ENCODE results near the gene NEK5.

NEK5 gene

GRCh38 chr13:52011632-52012511 is 117.0 kb downstream of the NEK5 start, which contains the start of gene ALG11:
ALG11 (plus strand) TSS chr13:52012398; CDS start chr13:52012419, 21 bp downstream.
- H3K4me3 ChIP-seq (ENCODE audit: low read depth, low read length), result peak within 1 kb of the TSS; percentile 94
- peak within 1 kb of the TSS; percentile 79 for H3K27ac ChIP-seq (ENCODE audit: extremely low read depth, low read depth, low read length)
- CTCF ChIA-PET, result interaction anchor here (1.3 to 1.7 kb wide), 2 partner anchors 11 to 116 kb away, joined by 8 to 9 read pairs; no protein-coding TSS in a partner anchor
- no peaks in the 10 kb centered on the region for H3K4me1 ChIP-seq (ENCODE audit: control insufficient read depth, insufficient read depth, low read length)
- POLR2A ChIA-PET, result interaction anchor here (0.6 to 1.2 kb wide), 5 partner anchors 10 to 439 kb away, joined by 3 to 6 read pairs (median 4); no protein-coding TSS in a partner anchor
- no peaks in the 10 kb centered on the region for H3K9me3 ChIP-seq (ENCODE audit: control insufficient read depth, insufficient read depth, low read depth, low read length)
- H3K36me3 ChIP-seq (ENCODE audit: control insufficient read depth in 2 of 2, insufficient read depth in 1 of 2, low read length in 2 of 2), result no peaks in the 10 kb centered on the region
- TF ChIP-seq ZNF48 (tag by site-specific recombination; IDR thresholded peaks at IDR 0.05) (no peak), OVOL3 (tag by site-specific recombination; IDR thresholded peaks at IDR 0.05) (no peak), ZNF132 (tag by site-specific recombination; IDR thresholded peaks at IDR 0.05; ENCODE audit: borderline replicate concordance) (no peak), SP7 (tag by site-specific recombination; IDR thresholded peaks at IDR 0.05) (peak; percentile 57; the same call in 1 of the 2 replicates), ZNF521 (tag by site-specific recombination; IDR thresholded peaks at IDR 0.05) (no peak), REPIN1 (tag by site-specific recombination; IDR thresholded peaks at IDR 0.05; ENCODE audit: low read depth) (no peak), ZNF416 (tag by site-specific recombination; IDR thresholded peaks at IDR 0.05) (no peak), ZNF610 (tag by site-specific recombination; IDR thresholded peaks at IDR 0.05; ENCODE audit: borderline replicate concordance) (no peak), ZFP69B (tag by site-specific recombination; IDR thresholded peaks at IDR 0.05) (peak; percentile 67; the same call in 1 of the 2 replicates), ZNF561 (tag by site-specific recombination; IDR thresholded peaks at IDR 0.05; ENCODE audit: borderline replicate concordance) (peak; percentile 74), ZNF292 (tag by site-specific recombination; IDR thresholded peaks at IDR 0.05; ENCODE audit: borderline replicate concordance, low read depth) (no peak), AEBP2 (tag by site-specific recombination; IDR thresholded peaks at IDR 0.05; ENCODE audit: borderline replicate concordance) (no peak), ZNF768 (tag by site-specific recombination; IDR thresholded peaks at IDR 0.05) (no peak), ZSCAN5A (tag by site-specific recombination; IDR thresholded peaks at IDR 0.05) (peak; percentile 77; the same call in 1 of the 2 replicates), ZNF624 (tag by site-specific recombination; IDR thresholded peaks at IDR 0.05) (no peak), SCRT1 (tag by site-specific recombination; IDR thresholded peaks at IDR 0.05; ENCODE audit: borderline replicate concordance) (no peak), ZNF138 (tag by site-specific recombination; IDR thresholded peaks at IDR 0.05; ENCODE audit: borderline replicate concordance) (no peak), ZNF266 (tag by site-specific recombination; IDR thresholded peaks at IDR 0.05; ENCODE audit: low read depth) (no peak), ZNF146 (tag by site-specific recombination; IDR thresholded peaks at IDR 0.05) (no peak), ZNF24 (tag by site-specific recombination; IDR thresholded peaks at IDR 0.05) (peak; percentile 57; the same call in 1 of the 2 replicates), YY1 (tag by site-specific recombination; IDR thresholded peaks at IDR 0.05) (peak; percentile 71), GLIS2 (tag by site-specific recombination; IDR thresholded peaks at IDR 0.05) (peak; percentile 84), ZNF704 (tag by site-specific recombination; IDR thresholded peaks at IDR 0.05) (0 out of 2 replicates have a peak, but pooled peaks have one; percentile 48), HOXC10 (CRISPR knock-in tag; IDR thresholded peaks at IDR 0.05) (no peak), YY2 (tag by site-specific recombination; IDR thresholded peaks at IDR 0.05) (no peak; the same call in 1 of the 2 replicates), KLF17 (tag by site-specific recombination; IDR thresholded peaks at IDR 0.05) (no peak), ZXDB (tag by site-specific recombination; IDR thresholded peaks at IDR 0.05) (0 out of 2 replicates have a peak, but pooled peaks have one; percentile 28), ZNF621 (tag by site-specific recombination; IDR thresholded peaks at IDR 0.05) (no peak), ZNF707 (tag by site-specific recombination; IDR thresholded peaks at IDR 0.05) (no peak), ZNF623 (tag by site-specific recombination; IDR thresholded peaks at IDR 0.05) (no peak), ZNF426 (tag by site-specific recombination; IDR thresholded peaks at IDR 0.05) (no peak), ZNF354C (tag by site-specific recombination; IDR thresholded peaks at IDR 0.05; ENCODE audit: borderline replicate concordance, low read depth) (no peak)
